ENCODE measurements around the gene NEK3.
A peak's percentile ranks its signal among the peaks of the same experiment; 100 is the strongest.
"Not testable (repeated sequence)": the region's sequence is repeated elsewhere in the genome, so short reads cannot be mapped to it uniquely, and the experiment has no call there.

The NEK3 gene

DNA sequence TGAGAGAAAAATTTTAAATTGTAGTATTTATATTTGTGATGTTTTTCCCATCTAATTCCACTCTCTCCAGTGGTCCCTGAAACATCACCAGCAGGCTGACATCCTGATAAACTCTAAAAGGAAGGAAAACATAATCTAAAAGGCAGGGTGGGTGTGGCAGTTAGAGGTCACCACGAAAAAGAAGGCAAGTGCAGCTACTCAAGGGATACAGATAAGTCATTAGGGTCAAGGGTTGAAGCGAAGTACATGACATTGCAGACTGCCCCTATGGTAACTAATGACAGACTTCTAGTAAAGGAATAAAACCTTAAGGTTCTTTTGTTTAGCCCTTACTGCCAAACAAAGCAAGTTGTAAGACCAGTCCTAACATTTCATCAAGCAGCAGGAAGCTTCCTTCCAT is 6.0 kb upstream of the NEK3 start:
- no peak for DNase-seq

- DNase-seq: no peak
Observed at GRCh38 chr13:52164989-52165388, 5.6 kb upstream of the NEK3 start.

DNA sequence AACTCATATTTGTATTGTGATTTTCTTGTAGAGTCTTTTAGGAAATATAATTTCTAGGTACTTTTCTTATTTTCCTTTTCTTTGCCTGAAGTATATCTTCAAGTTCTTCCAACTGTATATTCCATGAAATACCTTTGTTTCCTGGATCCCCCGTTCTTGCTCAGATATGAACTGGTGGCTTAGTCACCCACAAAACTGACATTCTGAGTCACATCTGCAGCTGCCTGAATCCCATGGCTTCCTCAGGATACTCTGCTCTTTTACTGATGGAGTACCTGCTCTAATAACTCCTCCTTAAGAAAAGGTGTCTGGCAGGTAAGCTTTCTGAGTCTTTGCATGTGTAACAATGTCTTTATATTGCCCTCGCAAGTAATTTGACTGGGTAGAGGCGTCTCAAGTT is 4.5 kb upstream of the NEK3 start:
- not testable (repeated sequence) for DNase-seq

GRCh38 chr13:52162279-52163101 is 3.1 kb upstream of the NEK3 start:
- no peak for DNase-seq

- DNase-seq: no peak
Observed at GRCh38 chr13:52161181-52161646, 1.8 kb upstream of the NEK3 start.

GRCh38 chr13:52160506-52160905 is 1.1 kb upstream of the NEK3 start:
- no peak for DNase-seq

GRCh38 chr13:52160053-52160452 is 656 bp upstream of the NEK3 start:
- DNase-seq: no peak

DNA sequence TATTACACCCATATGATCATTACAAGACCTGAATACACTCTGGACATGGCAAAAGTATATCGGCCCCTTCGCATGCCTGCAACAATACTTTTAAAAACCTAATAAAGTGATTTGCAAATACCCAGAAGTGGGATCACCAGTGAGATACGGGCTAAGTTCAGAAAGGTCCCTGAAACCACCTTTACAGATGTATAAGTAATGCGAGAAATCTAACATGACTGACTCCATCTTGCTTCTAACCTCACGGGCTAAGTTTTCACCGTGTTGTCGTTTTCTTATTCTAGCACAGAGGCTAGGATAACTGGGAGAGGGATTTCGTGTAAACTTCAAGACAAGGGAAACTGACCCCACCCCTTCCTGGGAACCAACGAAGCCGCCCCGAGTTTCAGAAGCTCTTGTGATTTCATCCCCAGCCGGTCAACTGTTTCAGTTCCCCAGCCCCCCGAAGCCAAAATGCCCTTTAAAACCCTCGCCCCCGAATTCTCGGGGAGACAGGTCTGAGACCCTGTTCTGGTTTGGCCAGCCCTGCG is 703 bp downstream of the NEK3 start:
- DNase-seq: no peak

DNA sequence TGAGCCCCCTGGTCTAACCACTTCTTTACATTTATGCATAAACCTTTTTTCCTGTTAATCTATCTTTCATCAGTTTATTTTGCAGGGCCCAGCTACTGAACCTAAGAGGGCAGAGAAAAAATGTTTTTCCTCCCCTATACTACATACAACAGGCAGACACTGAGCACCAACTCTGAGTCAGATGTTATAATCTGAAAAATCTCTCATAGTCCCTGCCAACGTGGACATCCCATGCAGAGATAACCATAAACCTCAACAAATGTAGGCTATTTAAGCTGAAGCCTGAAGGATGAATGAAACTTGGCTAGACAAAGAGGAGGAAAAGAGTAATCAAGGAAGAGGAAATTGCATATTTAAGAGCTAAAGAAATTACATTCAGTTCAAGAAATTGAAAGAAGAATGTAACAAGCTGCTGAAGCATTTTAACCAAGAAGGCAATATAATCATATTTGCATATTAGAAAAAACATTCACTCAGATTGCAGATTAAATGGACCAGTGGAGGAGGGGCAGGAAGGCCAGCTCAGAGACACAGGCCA is 2.6 kb downstream of the NEK3 start:
- no peak for DNase-seq

GRCh38 chr13:52155177-52155576 is 4.2 kb downstream of the NEK3 start:
- no peak for DNase-seq

DNA sequence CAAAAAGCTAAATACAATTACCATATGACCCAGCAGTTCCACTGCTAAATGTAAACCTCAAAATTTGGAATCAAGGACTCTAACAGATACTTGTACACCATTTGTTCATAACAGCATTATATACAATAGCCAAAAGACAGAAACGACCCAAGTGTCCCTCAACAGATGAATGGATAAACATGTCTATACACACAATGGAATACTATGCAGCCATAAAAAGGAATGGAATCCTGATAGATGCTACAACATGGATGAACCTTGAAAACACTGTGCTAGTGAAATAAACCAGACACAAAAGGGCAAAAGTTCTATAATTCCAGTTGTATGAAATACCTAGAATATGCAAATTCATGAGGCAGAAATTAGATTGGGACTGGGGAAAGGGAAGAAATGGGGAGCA is 12.2 kb downstream of the NEK3 start:
- DNase-seq: no peak

GRCh38 chr13:52141299-52141698 is 18.1 kb downstream of the NEK3 start:
- DNase-seq: no peak

- no peak for DNase-seq
Observed at GRCh38 chr13:52137489-52137888, 21.9 kb downstream of the NEK3 start.

- no peak for DNase-seq
Observed at GRCh38 chr13:52136763-52137162, 22.6 kb downstream of the NEK3 start.

DNA sequence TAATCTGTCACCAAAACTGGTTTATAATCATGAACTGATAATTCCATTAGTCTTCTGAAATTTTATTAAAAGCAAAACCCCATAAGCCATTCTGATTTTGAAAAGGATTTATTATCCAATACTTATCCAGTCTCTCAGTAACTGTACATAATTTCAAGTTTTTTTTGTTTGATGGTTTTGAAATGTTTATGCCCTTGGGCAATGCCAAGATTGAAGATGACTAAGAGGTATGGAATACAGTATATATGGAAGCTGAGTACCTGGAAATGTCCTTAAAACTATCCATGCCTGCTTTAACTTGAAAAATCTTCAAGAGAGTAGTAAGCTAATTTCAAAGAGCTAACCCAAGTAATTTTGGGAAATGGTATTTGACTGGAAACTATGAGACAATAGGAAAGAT is 28.8 kb downstream of the NEK3 start:
- no peak for DNase-seq

DNA sequence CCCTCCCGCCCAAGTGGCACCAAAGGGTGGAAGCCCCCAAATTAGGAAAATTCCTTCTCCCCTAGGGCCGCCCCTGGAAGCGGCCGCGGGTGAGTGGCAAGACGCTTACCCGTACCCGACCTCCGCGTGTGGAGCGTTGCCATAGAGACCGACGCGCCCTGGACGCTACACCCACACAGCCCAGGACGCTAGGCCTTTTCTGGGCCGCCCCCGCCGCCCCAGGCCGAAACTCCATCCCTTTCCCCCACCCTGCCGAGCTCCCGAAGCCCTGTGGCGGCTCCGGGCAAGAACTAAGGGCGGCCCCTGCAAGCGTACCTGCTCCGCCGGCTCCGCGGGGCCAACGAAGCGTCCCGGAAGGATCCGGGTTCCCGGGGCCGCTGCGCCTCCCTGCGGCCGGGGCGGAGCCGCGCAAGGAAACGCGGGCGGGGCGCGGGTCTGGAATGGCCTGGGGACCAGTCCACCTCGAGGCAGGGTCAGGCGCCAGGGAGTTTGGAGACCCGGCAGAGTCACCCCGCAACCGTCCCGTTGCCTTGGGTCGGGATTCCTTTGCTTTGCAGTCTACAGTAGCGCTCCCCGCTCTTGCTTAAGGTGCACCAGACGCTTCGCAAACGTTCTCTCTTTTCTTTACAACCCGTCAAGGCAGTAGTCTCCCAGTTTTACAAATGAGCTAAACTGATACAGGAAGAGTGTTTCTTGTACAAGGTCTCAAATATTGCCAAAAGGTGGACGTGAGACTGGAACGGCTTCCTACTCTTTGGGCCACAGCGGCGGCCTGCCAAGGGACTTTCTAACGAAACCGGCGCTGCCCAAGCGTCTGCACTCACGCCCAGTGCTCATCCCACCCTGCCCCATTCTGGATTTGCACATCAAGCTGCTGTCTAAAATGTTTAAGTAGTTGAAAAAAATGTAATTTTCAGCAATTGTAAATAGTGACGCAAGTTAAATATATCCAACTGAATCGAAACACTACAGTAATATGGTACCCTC is 30.4 kb downstream of the NEK3 start, which contains the start of gene NEK5:
TSS of gene NEK5 (minus strand) at position 360 of the 987 bp plus-strand sequence. CDS start 1,591 bp downstream, outside the sequence.
- peak; percentile 88 for DNase-seq

DNA sequence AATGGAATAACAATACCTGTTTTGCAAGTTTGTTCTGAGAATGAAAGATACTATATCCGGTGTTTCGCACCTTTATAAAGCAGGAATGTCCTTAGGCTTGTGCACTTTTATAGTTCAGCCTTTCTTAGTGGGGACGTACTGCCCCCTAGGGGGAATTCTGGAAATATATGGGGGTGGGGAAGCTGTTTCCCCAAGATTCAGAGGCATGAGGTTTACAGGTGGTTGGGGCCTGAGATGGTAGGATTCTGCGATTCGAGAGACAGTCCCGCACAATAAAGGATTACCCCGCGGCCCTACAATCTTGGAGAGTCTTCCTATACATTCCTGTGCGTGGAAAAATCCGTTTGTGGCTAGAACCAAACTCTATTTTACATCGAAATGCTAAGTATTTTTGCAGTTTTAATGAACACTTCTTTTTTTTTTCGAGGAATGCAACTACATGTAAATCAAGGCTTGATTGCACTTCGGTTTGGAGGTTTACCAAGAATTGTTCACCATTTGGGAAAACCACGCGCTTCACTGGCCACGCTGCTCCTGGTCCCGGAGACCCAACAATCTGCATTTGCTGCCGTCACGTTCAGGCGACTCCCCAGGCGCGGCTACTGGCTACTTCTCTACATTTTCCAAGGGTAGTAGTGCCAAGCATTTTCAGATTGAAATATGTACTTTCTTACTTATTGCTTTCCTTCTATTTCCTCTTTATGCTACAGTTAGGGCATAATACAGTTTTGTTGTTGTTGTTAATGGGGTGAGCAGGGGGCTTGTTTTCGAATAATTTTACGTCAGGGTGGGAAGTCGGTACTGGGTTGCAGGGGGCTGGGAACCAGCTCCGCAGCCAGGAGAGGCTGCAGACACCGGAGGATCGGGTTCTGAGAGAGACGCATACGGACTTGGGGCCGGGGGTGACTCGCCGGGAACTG is 31.4 kb downstream of the NEK3 start:
- DNase-seq: peak; percentile 91

DNA sequence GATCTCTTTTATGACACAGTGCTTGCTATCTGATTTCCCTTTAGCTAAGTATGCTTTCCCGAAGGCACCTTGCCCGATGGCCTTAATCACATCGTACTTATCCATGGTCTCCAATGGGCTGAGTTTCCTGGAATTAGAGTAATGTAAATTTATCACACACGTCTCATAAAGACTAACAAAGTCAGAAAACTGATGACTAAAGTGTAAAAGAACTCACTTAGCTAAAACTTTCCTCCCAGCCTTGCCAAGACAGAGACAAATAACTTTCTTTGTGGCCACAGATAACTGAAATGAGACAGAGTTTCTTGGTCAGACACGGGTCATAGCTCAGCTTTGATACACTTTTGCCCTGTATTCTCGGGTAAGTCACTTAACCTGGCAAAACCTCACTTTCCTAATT is 32.0 kb downstream of the NEK3 start:
- no peak for DNase-seq

DNA sequence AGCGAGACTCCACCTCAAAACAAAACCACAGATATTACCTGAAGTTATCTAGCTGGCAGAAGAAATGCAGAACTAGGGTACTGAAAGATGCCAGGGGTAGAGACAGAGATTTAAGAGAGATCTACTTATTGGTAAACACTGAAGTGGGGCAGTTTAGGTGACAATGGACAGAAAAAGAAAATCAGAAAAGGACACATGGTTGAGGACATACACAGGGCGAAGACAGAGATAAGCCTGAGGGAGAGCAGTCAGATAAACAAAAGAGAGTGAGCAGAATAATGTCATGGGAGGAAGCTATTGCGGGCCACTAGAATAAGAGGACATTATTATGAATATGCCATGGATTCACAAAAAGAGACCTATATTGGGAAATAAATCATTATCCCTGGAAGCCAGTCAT is 33.9 kb downstream of the NEK3 start:
- DNase-seq: no peak

DNA sequence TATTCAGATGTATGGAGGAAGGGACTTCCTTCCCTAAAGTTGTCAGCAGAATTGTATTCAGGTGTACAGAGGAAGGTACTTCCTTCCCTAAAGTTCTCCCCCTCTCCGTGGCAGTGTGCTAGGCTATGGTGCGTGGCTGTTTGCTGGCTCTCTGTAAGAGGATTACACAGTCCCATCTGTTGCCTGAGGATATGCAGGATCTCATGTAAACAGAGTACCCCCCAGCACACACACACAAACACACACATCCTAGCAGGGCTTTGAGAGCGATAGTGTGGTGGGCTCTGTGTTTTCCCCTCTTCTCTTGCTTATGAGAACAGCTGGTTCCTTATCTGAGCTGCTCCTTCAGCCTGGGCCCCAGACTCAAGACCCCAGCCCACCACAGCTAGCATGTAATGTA is 40.8 kb downstream of the NEK3 start:
- peak; percentile 5 for DNase-seq

GRCh38 chr13:52118095-52118494 is 41.3 kb downstream of the NEK3 start:
- DNase-seq: no peak

- DNase-seq: no peak
Observed at GRCh38 chr13:52112591-52112990, 46.8 kb downstream of the NEK3 start.

Data from eye (tissue), 1 donor.